ENCODE data around the gene LIG1.

GRCh38 chr19:48094855-48095203, 75.3 kb downstream of the LIG1 start:
- TF ChIP-seq POLR2AphosphoS5 (IDR thresholded peaks at IDR 0.05; ENCODE audit: borderline replicate concordance, low read depth, low read length) (no peak), EZH2 (IDR thresholded peaks at IDR 0.05) (no peak)
